K562 (cell line): ENCODE data around the gene UBE2J2. TPM values are rescaled to one million over a fixed set of nuclear protein-coding genes. Genes with fewer than 3 reads are reported as not detected.

Experiments
- BHLHE40 ChIP-seq: IDR thresholded peaks from 2 replicates; pipeline ENCODE4 v1.6.1; 2011; ENCODE audit warnings: low read length, improper control_type of control experiment
- CEBPG ChIP-seq, 3 experiments: fragments of 200-800 bp in 1 of 3; sonication (Bioruptor generic) in 1 of 3; sonication (generic) in 1 of 3; formaldehyde crosslinking in 1 of 3; IDR thresholded peaks in 2 of 3; conservative IDR thresholded peaks in 1 of 3; 2 replicates each; pipeline versions ENCODE4 v1.6.1 to v1.8.0; 2016 to 2022; ENCODE audit warnings: missing compliant biosample characterization in 2 of 3, missing genetic modification characterization in 2 of 3, mild to moderate bottlenecking in 1 of 3, missing genetic modification reagents in 1 of 3
- MAFF ChIP-seq: IDR thresholded peaks from 2 replicates; pipeline ENCODE4 v1.6.1; 2012; ENCODE audit warnings: low read length, improper control_type of control experiment
- polyA plus RNA-seq, 8 experiments: library from polyadenylated mRNA; depleted of rRNA in 4 of 8; stranded (reverse) in 5 of 8; unstranded in 3 of 8; fragments of >200 nt; fragmentation: Nextera tagmentation in 2 of 8; fragmentation: Illumina TruSeq in 1 of 8; extraction: Ambion mirVana in 2 of 8; extraction: Trizol in 1 of 8; gene quantifications; 2 replicates each; pipeline versions ENCODE4 v1.2.1 to v1.2.3, GENCODE V29; 2011 to 2014; ENCODE audit warnings: inconsistent platforms in 1 of 8, missing spikeins in 1 of 8
- total RNA-seq, 7 experiments: library from RNA; depleted of rRNA in 6 of 7; stranded (reverse); fragments of >200 nt in 6 of 7; fragmentation: Illumina TruSeq in 2 of 7; extraction: Trizol in 2 of 7; gene quantifications; 2 replicates each; pipeline versions ENCODE4 v1.2.1 to v1.2.3, GENCODE V29; 2011 to 2021; ENCODE audit warnings: low replicate concordance in 1 of 7
- TF ChIP-seq, protein P1 (sequence below): sonication (generic); formaldehyde crosslinking; IDR thresholded peaks from 2 replicates; pipeline ENCODE4 v1.8.0; 2022; ENCODE audit warnings: mild to moderate bottlenecking, low read depth, missing genetic modification reagents
- TF ChIP-seq, protein P2 (sequence below), 3 experiments: IDR thresholded peaks in 2 of 3; conservative IDR thresholded peaks in 1 of 3; 2 replicates each; pipeline ENCODE4 v1.5.1; 2011 to 2012; ENCODE audit warnings: low read length in 3 of 3, mild to moderate bottlenecking in 3 of 3, control low read depth in 2 of 3, improper control_type of control experiment in 1 of 3, inconsistent platforms in 1 of 3, low read depth in 1 of 3, mixed read lengths in 1 of 3, moderate library complexity in 1 of 3; ENCODE audit not compliant: insufficient read depth in 2 of 3

UBE2J2 gene
- total and polyA plus RNA-seq, 9 of the 15 experiments (the other 6 are each of a cell fraction or from before 2014, with no cell fraction given), result 0.93 to 112 (median 75.5) TPM

DNA sequence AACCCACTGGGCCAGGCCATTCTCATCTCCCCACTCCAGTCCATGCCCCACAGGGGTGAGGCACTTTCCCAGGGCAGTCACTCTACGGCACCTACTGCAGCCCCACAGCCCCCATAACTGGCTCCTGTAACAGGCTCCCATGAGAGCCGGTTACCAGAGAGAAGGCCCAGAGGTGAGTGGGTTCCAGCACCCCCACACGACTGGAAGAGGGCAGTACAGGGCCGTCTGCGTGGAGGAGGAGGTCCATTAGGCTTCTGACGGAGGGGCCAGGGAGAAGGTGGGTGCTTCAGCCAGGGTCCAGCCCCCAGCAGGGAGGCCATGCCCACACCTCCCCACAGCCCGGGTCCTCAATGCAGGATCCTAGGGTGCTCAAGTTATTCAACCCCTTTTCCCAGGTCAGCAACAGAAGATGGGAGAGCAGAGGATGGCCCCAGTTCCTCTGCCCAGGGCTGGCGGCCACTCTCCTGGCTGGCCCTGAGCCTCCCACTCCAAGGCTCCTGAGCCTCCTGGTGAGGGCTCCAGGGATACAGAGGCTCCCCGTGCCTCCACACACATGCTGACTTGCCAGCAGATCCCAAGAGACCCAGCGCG, 32.5 kb upstream of the UBE2J2 start (continued):
- TF ChIP-seq MAFF (no peak), BHLHE40 (0 out of 2 replicates have a peak, but pooled peaks have one; percentile 4), CEBPG (CRISPR knock-in tag; IDR thresholded peaks at IDR 0.05) (0 out of 2 replicates have a peak, but pooled peaks have one; percentile 26), CEBPG (tag; conservative IDR thresholded peaks at IDR 0.05 in 1 of 2, IDR thresholded peaks at IDR 0.05 in 1 of 2) (no peak)
- TF ChIP-seq, protein P1, sequence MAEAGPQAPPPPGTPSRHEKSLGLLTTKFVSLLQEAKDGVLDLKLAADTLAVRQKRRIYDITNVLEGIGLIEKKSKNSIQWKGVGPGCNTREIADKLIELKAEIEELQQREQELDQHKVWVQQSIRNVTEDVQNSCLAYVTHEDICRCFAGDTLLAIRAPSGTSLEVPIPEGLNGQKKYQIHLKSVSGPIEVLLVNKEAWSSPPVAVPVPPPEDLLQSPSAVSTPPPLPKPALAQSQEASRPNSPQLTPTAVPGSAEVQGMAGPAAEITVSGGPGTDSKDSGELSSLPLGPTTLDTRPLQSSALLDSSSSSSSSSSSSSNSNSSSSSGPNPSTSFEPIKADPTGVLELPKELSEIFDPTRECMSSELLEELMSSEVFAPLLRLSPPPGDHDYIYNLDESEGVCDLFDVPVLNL (CRISPR knock-in tag), result 0 out of 2 replicates have a peak, but pooled peaks have one; percentile 12
- TF ChIP-seq, protein P2, sequence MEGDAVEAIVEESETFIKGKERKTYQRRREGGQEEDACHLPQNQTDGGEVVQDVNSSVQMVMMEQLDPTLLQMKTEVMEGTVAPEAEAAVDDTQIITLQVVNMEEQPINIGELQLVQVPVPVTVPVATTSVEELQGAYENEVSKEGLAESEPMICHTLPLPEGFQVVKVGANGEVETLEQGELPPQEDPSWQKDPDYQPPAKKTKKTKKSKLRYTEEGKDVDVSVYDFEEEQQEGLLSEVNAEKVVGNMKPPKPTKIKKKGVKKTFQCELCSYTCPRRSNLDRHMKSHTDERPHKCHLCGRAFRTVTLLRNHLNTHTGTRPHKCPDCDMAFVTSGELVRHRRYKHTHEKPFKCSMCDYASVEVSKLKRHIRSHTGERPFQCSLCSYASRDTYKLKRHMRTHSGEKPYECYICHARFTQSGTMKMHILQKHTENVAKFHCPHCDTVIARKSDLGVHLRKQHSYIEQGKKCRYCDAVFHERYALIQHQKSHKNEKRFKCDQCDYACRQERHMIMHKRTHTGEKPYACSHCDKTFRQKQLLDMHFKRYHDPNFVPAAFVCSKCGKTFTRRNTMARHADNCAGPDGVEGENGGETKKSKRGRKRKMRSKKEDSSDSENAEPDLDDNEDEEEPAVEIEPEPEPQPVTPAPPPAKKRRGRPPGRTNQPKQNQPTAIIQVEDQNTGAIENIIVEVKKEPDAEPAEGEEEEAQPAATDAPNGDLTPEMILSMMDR (IDR thresholded peaks at IDR 0.05 in 2 of 3, conservative IDR thresholded peaks at IDR 0.05 in 1 of 3; ENCODE audit: insufficient read depth in 2 of 3, low read depth in 1 of 3, low read length in 3 of 3), result peak; percentile 45 to 62 (median 45)
